Lower leg skin (tissue), 4 donors: ENCODE data around the gene NRXN3. TPM values are rescaled to one million over a fixed set of nuclear protein-coding genes. Genes with fewer than 3 reads are reported as not detected.

Experiments
- DNase-seq, 2 donors: peaks; one replicate each; pipeline ENCODE4 v3.0.0-alpha.2; 2019; ENCODE audit warnings: low spot score in 2 of 2
- H3K4me3 ChIP-seq: fragments of 200-600 bp; sonication (generic); 2 replicates; pipeline ENCODE4 v1.5.1; 2017; ENCODE audit warnings: mild to moderate bottlenecking, low read depth; ENCODE audit not compliant: poor library complexity, severe bottlenecking
- POLR2A ChIP-seq, 2 donors: fragments of 450-650 bp; IDR thresholded peaks; one replicate each; pipeline ENCODE4 v1.6.1; 2016 to 2017; ENCODE audit warnings: antibody characterized with exemption in 2 of 2, mild to moderate bottlenecking in 1 of 2, moderate library complexity in 1 of 2
- WGBS, 2 donors: methylation state at CpG; one replicate each; pipeline ENCODE4 v1.1.5; 2018; 5-methylcytosine and 5-hydroxymethylcytosine counted together
- intact Hi-C: fragments of 100-400 bp; cut with DNase I; formaldehyde crosslinking; loops from one replicate; pipeline ENCODE4 v1.15.0; 2023; ENCODE audit warnings: low total_unique reads
- total RNA-seq, 4 donors: library from RNA; depleted of rRNA; stranded (reverse); fragments of >200 nt; gene quantifications; one replicate each; pipeline ENCODE4 v1.1.0, GENCODE V29; 2016
- TF ChIP-seq, protein P1 (sequence below), 3 donors: fragments of 450-650 bp; IDR thresholded peaks; one replicate each; pipeline ENCODE4 v1.5.1; 2016; ENCODE audit warnings: antibody characterized with exemption in 3 of 3, mild to moderate bottlenecking in 3 of 3, moderate library complexity in 2 of 3

The NRXN3 gene
- total RNA-seq, 4 donors from 2014 or later = 0.61 to 2.4 (median 1.7) TPM

DNA sequence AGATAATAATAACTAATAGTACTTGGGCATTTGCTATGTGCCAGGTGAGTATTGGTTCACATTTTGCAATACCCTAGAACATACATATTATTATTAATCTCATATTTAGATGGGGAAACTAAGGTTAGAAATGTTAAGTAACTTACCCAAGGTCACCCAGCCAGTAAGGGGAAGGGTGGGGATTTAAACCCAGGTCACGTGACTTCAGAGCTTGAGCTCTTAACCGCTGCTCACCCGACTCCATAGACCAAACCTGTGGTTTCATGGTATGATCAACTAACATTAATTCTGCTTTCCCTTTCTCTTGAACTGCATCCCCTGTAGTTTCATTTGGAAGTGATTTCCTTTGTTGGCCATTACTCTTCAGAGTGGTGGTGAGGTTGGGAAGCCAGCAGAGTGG, 242.3 kb downstream of the NRXN3 start:
- no peak for DNase-seq
- TF ChIP-seq, protein P1, sequence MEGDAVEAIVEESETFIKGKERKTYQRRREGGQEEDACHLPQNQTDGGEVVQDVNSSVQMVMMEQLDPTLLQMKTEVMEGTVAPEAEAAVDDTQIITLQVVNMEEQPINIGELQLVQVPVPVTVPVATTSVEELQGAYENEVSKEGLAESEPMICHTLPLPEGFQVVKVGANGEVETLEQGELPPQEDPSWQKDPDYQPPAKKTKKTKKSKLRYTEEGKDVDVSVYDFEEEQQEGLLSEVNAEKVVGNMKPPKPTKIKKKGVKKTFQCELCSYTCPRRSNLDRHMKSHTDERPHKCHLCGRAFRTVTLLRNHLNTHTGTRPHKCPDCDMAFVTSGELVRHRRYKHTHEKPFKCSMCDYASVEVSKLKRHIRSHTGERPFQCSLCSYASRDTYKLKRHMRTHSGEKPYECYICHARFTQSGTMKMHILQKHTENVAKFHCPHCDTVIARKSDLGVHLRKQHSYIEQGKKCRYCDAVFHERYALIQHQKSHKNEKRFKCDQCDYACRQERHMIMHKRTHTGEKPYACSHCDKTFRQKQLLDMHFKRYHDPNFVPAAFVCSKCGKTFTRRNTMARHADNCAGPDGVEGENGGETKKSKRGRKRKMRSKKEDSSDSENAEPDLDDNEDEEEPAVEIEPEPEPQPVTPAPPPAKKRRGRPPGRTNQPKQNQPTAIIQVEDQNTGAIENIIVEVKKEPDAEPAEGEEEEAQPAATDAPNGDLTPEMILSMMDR (IDR thresholded peaks at IDR 0.05) = no peak
- TF ChIP-seq POLR2A (IDR thresholded peaks at IDR 0.05) = no peak
- WGBS, 2 donors = 87 to 89% methylated on average over 3 of the region's 3 CpGs
- intact Hi-C loops = no loop called here
- no peak overlapping the region for H3K4me3 ChIP-seq

DNA sequence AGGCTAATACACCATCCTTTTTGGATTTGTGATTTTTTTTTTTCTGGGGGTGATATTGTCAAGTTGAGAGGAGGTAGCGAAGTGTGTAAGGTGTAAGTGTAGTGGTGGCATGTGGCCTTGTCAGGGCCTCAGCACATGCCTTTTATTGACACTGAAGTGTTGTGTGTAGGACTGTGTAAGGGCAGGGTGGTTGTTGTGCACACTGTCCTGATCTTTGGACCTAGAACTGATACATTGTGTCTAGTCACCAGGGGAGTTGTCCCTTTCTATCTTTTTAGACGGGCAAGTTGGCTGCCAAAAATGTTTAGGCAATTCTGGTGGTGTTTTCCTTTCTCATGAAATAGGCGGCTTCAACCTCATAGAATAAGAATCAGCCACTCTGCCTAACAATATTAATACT, 244.0 kb downstream of the NRXN3 start:
- intact Hi-C loops = no loop called here
- H3K4me3 ChIP-seq = no peak overlapping the region
- TF ChIP-seq POLR2A (IDR thresholded peaks at IDR 0.05) = no peak
- TF ChIP-seq, protein P1 (IDR thresholded peaks at IDR 0.05) = no peak
- 81 to 86% methylated on average over 3 of the region's 3 CpGs for WGBS, 2 donors
- no peak for DNase-seq

DNA sequence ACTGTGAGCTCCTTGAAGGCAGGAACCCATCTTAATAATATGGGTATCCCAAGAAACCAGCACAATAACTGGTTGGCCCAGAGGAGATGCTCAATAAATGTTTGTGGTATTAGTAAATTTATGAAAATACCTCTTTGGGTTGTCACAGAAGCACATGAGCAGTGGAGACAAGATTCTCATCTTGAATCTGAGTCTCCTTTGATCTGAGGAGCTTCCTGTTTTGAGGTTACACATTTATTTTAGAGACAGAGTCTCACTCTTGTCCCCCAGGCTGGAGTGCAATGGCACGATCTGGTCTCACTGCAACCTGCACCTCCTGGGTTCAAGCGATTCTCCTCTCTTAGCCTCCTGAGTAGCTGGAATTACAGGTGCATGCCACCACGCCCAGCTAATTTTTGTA, 247.4 kb downstream of the NRXN3 start:
- no peak overlapping the region for H3K4me3 ChIP-seq
- WGBS, 2 donors = 77 to 83% methylated on average over 3 of the region's 3 CpGs
- TF ChIP-seq POLR2A (IDR thresholded peaks at IDR 0.05) = no peak
- TF ChIP-seq, protein P1 (IDR thresholded peaks at IDR 0.05) = no peak
- intact Hi-C loops = no loop called here
- DNase-seq = no peak

DNA sequence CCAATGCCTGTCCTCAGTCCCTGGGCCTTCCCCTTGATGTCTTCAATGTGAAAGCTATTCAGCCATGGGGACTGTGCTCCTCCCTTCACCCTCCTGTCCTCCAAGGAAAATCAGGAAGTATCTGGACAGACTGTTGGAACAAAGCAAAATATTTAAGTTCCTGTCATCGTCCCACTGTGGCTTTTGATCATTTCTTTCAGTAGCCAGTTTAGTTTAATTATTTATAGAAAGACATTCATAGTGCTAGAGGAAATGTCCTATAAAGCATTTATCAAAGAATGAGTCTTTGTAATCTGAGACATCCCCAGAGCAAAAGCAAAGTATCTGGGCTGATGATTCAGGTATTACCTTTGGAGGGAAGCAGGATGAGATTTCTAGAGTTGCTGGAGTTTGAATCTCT, 254.1 kb downstream of the NRXN3 start:
- intact Hi-C loops = no loop called here
- TF ChIP-seq POLR2A (IDR thresholded peaks at IDR 0.05) = no peak
- TF ChIP-seq, protein P1 (IDR thresholded peaks at IDR 0.05) = no peak
- no peak for DNase-seq
- no peak overlapping the region for H3K4me3 ChIP-seq
- WGBS, 2 donors = 69 to 71% methylated on average over 1 of the region's 1 CpG

DNA sequence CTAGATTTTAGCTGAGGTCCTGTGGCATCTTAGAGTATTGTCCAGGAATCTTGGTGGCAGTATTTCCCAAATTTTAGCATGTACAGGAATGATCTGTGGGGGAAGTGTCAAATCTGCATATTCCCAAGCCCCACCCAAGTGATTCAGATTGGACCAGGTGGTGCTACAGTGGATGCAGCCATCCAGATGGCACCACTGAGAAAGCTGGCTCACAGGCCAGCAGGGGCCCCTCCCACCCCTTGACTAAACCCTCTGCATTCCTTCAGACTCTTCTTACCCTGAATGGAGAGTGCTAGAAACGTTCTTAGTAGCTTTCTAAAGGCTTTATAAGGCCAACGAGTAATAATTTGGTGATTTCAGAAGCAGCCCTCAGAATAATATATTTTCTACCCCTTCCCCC, 255.2 kb downstream of the NRXN3 start:
- 25 to 43% methylated on average over 2 of the region's 2 CpGs for WGBS, 2 donors
- intact Hi-C loops = no loop called here
- TF ChIP-seq, protein P1 (IDR thresholded peaks at IDR 0.05) = no peak
- no peak for TF ChIP-seq POLR2A (IDR thresholded peaks at IDR 0.05)
- DNase-seq = no peak
- H3K4me3 ChIP-seq = no peak overlapping the region

DNA sequence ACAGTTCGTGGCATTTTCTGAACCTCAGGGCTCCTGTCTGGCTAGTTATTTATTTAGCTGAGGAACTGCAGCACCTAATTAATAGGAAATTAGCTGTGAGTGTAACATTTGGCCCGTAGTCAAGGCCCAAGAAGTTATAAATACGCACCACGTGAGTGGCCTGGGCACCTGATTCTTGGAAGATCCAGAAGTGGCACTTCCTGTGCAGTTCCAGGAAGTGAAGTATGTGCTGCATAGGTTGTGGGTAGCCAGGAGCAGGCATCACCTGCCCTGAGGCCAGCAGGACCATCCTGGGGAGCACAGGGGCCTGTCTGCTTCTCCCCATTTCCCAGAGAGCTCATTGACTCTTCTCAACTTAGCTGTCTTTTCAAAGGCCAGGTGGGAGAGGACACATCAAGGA, 255.6 kb downstream of the NRXN3 start:
- DNase-seq = no peak
- WGBS, 2 donors = 39 to 44% methylated on average over 4 of the region's 4 CpGs
- TF ChIP-seq, protein P1 (IDR thresholded peaks at IDR 0.05) = no peak
- TF ChIP-seq POLR2A (IDR thresholded peaks at IDR 0.05) = no peak
- H3K4me3 ChIP-seq = no peak overlapping the region
- intact Hi-C loops = no loop called here
